CD14-positive monocyte (primary cell): Measurements from ENCODE around the gene NHERF2. TPM values are rescaled to one million over a fixed set of nuclear protein-coding genes. Genes with fewer than 3 reads are reported as not detected.

Source experiments
- DNase-seq, 3 donors: peaks; one replicate each; pipeline ENCODE4 v3.0.0-alpha.2; 2011 to 2022
- H2AFZ ChIP-seq: 2 replicates; pipeline ENCODE4 v1.6.0; 2012; ENCODE audit warnings: mild to moderate bottlenecking, low read depth, low read length, inconsistent platforms; ENCODE audit not compliant: insufficient read depth, poor library complexity, severe bottlenecking
- H3K27ac ChIP-seq, 2 donors: 1 replicate in 1 of 2; 2 replicates in 1 of 2; pipeline ENCODE4 v1.5.1; 2012 to 2013; ENCODE audit warnings: low read length in 2 of 2, control low read depth in 1 of 2, inconsistent platforms in 1 of 2, low read depth in 1 of 2, mild to moderate bottlenecking in 1 of 2
- H3K27me3 ChIP-seq, 2 donors: one replicate each; pipeline versions ENCODE4 v1.6.0 to v1.6.1; 2011 to 2013; ENCODE audit warnings: low read length in 2 of 2; ENCODE audit not compliant: control insufficient read depth in 2 of 2, insufficient read depth in 2 of 2
- H3K36me3 ChIP-seq, 2 donors: replicated peaks in 1 of 2; 1 replicate in 1 of 2; 2 replicates in 1 of 2; pipeline versions ENCODE4 v1.5.1 to v1.6.1; 2012 to 2013; ENCODE audit warnings: low read length in 2 of 2, control low read depth in 1 of 2, inconsistent platforms in 1 of 2, mild to moderate bottlenecking in 1 of 2; ENCODE audit not compliant: insufficient read depth in 2 of 2, control insufficient read depth in 1 of 2
- H3K4me1 ChIP-seq, 2 donors: 1 replicate in 1 of 2; 2 replicates in 1 of 2; pipeline versions ENCODE4 v1.5.1 to v1.6.1; 2012 to 2013; ENCODE audit warnings: low read length in 2 of 2, control low read depth in 1 of 2, inconsistent platforms in 1 of 2, mild to moderate bottlenecking in 1 of 2, moderate library complexity in 1 of 2; ENCODE audit not compliant: insufficient read depth in 2 of 2, control insufficient read depth in 1 of 2
- H3K4me2 ChIP-seq: replicated peaks from 2 replicates; pipeline ENCODE3; 2012; ENCODE audit warnings: low read length, moderate library complexity, mild to moderate bottlenecking; ENCODE audit not compliant: poor library complexity, severe bottlenecking; ENCODE audit errors: extremely low read depth
- H3K4me3 ChIP-seq, 3 experiments: fragments of 200-600 bp in 1 of 3; sonication (generic) in 1 of 3; replicated peaks in 1 of 3; 1 replicate in 2 of 3; 2 replicates in 1 of 3; pipeline ENCODE4 v1.5.1; 2011 to 2013; ENCODE audit warnings: low read length in 3 of 3, mild to moderate bottlenecking in 3 of 3, control low read depth in 2 of 3, low read depth in 2 of 3, inconsistent platforms in 1 of 3, moderate library complexity in 1 of 3
- H3K79me2 ChIP-seq: 2 replicates; pipeline ENCODE4 v1.6.0; 2012; ENCODE audit warnings: mild to moderate bottlenecking, control low read depth, inconsistent platforms, low read length, moderate library complexity; ENCODE audit not compliant: insufficient read depth
- H3K9ac ChIP-seq: 2 replicates; pipeline ENCODE4 v1.6.0; 2017; ENCODE audit warnings: low read length, mild to moderate bottlenecking; ENCODE audit not compliant: insufficient read depth, poor library complexity, severe bottlenecking
- H3K9me3 ChIP-seq, 2 donors: replicated peaks in 1 of 2; 1 replicate in 1 of 2; 2 replicates in 1 of 2; pipeline versions ENCODE4 v1.5.1 to v1.6.1; 2012 to 2013; ENCODE audit warnings: low read length in 2 of 2, control low read depth in 1 of 2; ENCODE audit not compliant: control insufficient read depth in 1 of 2, insufficient read depth in 1 of 2
- H4K20me1 ChIP-seq: 2 replicates; pipeline ENCODE4 v1.6.0; 2012; ENCODE audit warnings: mild to moderate bottlenecking, low read length, control low read depth, moderate library complexity; ENCODE audit not compliant: insufficient read depth
- H3K27ac Mint-ChIP-seq, 7 donors: one replicate each; pipeline ENCODE4 v1.8.0; 2020; ENCODE audit warnings: mild to moderate bottlenecking in 7 of 7, mixed read lengths in 7 of 7, moderate library complexity in 6 of 7, inconsistent platforms in 2 of 7
- H3K27me3 Mint-ChIP-seq, 3 donors: one replicate each; pipeline ENCODE4 v1.8.0; 2021 to 2022; ENCODE audit warnings: low read depth in 3 of 3, mild to moderate bottlenecking in 3 of 3, mixed read lengths in 3 of 3, moderate library complexity in 3 of 3, inconsistent platforms in 1 of 3
- H3K36me3 Mint-ChIP-seq, 2 donors: one replicate each; pipeline ENCODE4 v1.8.0; 2020; ENCODE audit warnings: mixed read lengths in 2 of 2, inconsistent platforms in 1 of 2, mild to moderate bottlenecking in 1 of 2
- H3K4me1 Mint-ChIP-seq: one replicate; pipeline ENCODE4 v1.8.0; 2020; ENCODE audit warnings: mild to moderate bottlenecking, mixed read lengths
- H3K4me3 Mint-ChIP-seq, 2 donors: one replicate each; pipeline ENCODE4 v1.8.0; 2020; ENCODE audit warnings: mild to moderate bottlenecking in 2 of 2, mixed read lengths in 2 of 2, moderate library complexity in 1 of 2
- H3K9me3 Mint-ChIP-seq, 7 donors: one replicate each; pipeline ENCODE4 v1.8.0; 2020 to 2022; ENCODE audit warnings: mixed read lengths in 7 of 7, mild to moderate bottlenecking in 6 of 7, moderate library complexity in 6 of 7, inconsistent platforms in 2 of 7
- WGBS: methylation state at CpG from one replicate; pipeline ENCODE4 v1.1.5; 2013; ENCODE audit warnings: missing lambda C conversion rate; ENCODE audit not compliant: insufficient coverage; 5-methylcytosine and 5-hydroxymethylcytosine counted together
- intact Hi-C, 2 donors: fragments of 100-400 bp; cut with micrococcal nuclease; formaldehyde crosslinking; loops; one replicate each; pipeline versions ENCODE4 v1.15.0 to v1.15.1; 2023
- polyA plus RNA-seq, 3 donors: library from polyadenylated mRNA; depleted of rRNA in 1 of 3; unstranded in 2 of 3; stranded (reverse) in 1 of 3; fragments of 300-500 nt in 2 of 3; fragments of >200 nt in 1 of 3; fragmentation: Illumina TruSeq in 2 of 3; gene quantifications; 1 replicate in 2 of 3; 2 replicates in 1 of 3; pipeline ENCODE4 v1.2.3, GENCODE V29; 2012 to 2021
- TF ChIP-seq, protein P1 (sequence below): fragments of 200-600 bp; IDR thresholded peaks from one replicate; pipeline ENCODE4 v1.8.0; 2022; ENCODE audit warnings: antibody characterized with exemption, mild to moderate bottlenecking

Gene NHERF2
- polyA plus RNA-seq, 3 donors = 0.66 to 8.2 (median 0.78) TPM

DNA sequence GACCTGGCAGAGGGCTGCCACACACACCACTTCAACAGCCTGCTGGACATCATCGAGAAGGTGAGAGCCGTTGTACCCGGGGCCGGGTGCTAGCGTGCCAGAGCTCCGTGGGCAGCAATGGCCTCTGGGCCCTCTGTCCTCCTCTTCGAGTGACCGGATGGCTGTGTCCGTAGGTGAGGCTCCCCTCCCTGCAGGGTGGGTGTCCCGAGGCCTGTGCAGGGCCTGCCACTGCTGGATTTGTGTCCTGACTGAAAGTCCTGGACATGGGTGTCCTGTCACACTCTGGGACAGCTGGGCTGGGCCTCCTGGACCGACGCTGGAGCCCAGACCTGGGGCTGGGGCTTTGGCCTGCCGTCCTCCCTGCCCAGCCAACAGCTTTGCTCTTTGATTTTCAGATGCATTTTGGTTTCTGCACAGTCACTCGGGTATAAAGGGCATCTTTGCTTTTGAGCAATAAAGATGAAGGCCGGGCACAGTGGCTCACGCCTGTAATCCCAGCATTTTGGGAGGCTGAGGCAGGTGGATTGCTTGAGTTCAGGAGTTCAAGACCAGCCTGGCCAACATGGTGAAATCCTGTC, 37.8 kb downstream of the NHERF2 start:
- intact Hi-C loops = no loop called here
- H3K27ac ChIP-seq = no peak overlapping the region
- no peak overlapping the region for H3K4me2 ChIP-seq
- Mint-ChIP-seq H3K4me1 (no peaks in the 10 kb centered on the region), H3K4me3 (no peak overlapping the region), H3K36me3 (peaks cover 62 to 90% of the 10 kb centered on the region in 2 donors), H3K27ac (no peak overlapping the region), H3K27me3 (peaks cover 0 to 1% (median 0%) of the 10 kb centered on the region in 3 donors), H3K9me3 (peaks cover 0 to 4% (median 0%) of the 10 kb centered on the region in 7 donors)
- H3K4me3 ChIP-seq = no peak overlapping the region
- no peak overlapping the region for H3K9ac ChIP-seq
- peaks cover 66 to 90% of the 10 kb centered on the region in 2 donors for H3K36me3 ChIP-seq
- no peaks in the 10 kb centered on the region for H3K4me1 ChIP-seq
- no peaks in the 10 kb centered on the region for H3K79me2 ChIP-seq
- no peak overlapping the region for H2AFZ ChIP-seq
- no peaks in the 10 kb centered on the region for H3K27me3 ChIP-seq
- H3K9me3 ChIP-seq = no peaks in the 10 kb centered on the region
- 94% methylated on average over 16 of the region's 16 CpGs for WGBS
- TF ChIP-seq, protein P1, sequence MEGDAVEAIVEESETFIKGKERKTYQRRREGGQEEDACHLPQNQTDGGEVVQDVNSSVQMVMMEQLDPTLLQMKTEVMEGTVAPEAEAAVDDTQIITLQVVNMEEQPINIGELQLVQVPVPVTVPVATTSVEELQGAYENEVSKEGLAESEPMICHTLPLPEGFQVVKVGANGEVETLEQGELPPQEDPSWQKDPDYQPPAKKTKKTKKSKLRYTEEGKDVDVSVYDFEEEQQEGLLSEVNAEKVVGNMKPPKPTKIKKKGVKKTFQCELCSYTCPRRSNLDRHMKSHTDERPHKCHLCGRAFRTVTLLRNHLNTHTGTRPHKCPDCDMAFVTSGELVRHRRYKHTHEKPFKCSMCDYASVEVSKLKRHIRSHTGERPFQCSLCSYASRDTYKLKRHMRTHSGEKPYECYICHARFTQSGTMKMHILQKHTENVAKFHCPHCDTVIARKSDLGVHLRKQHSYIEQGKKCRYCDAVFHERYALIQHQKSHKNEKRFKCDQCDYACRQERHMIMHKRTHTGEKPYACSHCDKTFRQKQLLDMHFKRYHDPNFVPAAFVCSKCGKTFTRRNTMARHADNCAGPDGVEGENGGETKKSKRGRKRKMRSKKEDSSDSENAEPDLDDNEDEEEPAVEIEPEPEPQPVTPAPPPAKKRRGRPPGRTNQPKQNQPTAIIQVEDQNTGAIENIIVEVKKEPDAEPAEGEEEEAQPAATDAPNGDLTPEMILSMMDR = no peak
- H4K20me1 ChIP-seq = no peaks in the 10 kb centered on the region
- no peak for DNase-seq

DNA sequence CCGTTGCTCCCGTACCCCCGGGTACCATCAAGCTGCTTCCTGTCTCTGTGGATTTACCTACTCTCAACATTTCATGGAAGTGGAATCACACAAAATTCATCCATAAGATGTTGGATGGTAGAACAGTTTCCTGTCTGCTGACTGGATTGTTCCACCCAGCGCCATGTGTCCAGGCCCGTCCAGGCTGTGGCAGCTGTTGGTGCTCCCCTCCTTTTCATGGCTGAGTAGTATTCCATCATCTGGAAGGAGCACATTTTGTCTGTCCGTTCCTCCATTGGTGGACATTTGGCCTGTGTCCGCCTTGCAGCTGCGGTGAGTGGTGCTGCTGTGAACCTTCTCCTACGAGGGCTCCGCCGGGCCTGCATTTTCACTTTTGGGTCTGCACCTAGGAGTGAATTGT, 39.4 kb downstream of the NHERF2 start:
- peaks cover 0 to 4% (median 0%) of the 10 kb centered on the region in 7 donors for H3K9me3 Mint-ChIP-seq
- Histone ChIP-seq H3K27ac (no peak overlapping the region), H3K79me2 (no peaks in the 10 kb centered on the region), H3K9ac (no peak overlapping the region), H4K20me1 (no peaks in the 10 kb centered on the region), H3K4me3 (no peak overlapping the region), H2AFZ (no peak overlapping the region), H3K4me1 (no peaks in the 10 kb centered on the region), H3K36me3 (peaks cover 64 to 87% of the 10 kb centered on the region in 2 donors), H3K9me3 (no peaks in the 10 kb centered on the region), H3K4me2 (no peak overlapping the region), H3K27me3 (no peaks in the 10 kb centered on the region)
- H3K27me3 Mint-ChIP-seq = peaks cover 0 to 1% (median 0%) of the 10 kb centered on the region in 3 donors
- no peak overlapping the region for H3K27ac Mint-ChIP-seq
- peaks cover 61 to 90% of the 10 kb centered on the region in 2 donors for H3K36me3 Mint-ChIP-seq
- no peak for DNase-seq
- 96% methylated on average over 9 of the region's 11 CpGs for WGBS
- no peak overlapping the region for H3K4me3 Mint-ChIP-seq
- intact Hi-C loops = no loop called here
- H3K4me1 Mint-ChIP-seq = no peaks in the 10 kb centered on the region
- TF ChIP-seq, protein P1 = no peak
